Measurements from ENCODE around the gene NTM.

NTM gene

DNA sequence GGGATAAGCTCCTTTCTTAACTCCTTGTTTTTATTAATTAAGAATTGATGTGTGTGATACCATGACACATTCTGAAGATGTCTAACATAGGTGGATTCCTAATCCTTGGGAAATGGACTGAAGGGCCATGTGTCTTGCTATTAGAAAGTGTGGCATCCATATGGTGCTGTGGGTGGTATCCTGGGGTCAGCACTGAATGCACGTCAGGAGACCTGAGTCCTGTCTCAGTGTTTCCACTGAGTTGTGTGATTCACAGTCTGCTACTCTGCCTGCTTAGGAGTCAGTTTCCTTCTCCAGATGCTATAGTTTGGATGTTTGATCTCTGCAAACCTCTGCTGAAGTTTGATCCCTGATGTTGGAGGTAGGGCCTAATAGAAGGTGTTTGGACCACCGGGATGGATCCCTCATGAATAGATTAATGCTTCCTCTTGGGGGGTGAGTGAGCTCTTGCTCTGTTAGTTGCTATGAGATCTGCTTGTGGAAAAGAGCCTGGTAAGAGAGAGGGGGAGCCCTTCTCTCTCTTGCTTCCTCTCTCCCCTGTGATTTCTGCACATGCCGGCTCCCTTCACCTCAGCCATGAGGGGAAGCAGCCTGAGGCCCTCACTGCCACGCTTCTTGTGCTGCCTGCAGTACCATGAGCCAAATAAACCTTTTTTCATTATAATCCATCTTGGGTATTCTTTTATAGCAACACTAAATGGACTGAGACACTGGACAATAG is 666.5 kb downstream of the NTM start:
- DNase-seq = no peak

DNA sequence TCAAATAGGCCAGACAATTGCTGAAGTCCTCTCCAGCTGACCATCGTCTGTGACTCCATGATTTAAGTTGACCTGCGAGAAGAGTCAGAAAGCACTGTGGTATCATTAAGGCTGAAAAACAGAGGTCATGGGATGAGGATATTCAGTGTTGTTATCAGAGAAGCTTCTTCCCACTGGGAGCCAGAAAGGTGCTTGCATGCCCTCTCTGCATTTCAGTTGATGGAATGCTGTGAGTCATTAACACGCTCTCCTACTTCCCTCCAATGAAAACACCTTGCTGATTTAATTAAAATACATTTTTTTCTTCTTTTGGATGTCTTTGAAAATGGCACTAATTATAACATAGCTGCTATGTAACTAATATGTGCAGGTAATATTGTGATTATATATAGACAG is 667.0 kb downstream of the NTM start:
- DNase-seq = no peak

DNA sequence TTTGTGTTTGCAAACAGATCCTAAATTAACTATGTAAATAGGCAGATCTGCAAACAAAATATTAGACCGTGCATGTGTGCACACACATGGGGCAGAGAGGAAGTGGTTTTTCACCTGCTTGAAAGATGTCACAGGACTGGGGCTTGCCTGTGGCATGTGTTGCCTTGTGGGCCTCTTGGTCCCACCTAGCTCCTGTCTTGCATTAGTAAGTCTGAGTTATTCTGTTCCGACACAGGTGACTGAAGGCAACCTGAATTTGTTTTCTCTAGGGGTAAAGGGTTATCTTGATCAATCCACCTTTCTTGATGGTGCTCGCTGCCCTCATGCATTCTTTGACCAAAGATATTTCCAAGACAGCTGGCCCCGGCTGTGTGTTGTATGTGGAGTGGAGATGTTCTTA is 667.5 kb downstream of the NTM start:
- DNase-seq = no peak

DNA sequence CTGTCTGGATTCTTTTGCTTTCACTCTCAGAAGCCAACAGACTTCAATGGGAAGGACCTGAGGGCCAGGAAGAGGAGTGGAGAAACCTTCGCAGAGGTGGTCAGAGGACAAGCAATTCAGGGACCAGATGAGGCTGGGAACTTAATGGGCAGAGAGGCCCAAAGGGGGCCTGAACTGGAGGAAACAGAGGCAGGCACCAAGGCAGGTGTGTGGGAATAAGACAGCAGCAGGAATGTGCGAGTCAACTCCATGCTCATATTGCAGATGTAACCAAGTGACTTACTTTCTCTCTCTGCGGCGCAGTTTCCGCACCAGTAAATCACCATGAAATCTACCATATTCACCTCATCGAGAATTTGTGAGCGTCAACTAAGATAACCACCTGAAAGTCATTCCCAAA is 669.1 kb downstream of the NTM start:
- DNase-seq = no peak

DNA sequence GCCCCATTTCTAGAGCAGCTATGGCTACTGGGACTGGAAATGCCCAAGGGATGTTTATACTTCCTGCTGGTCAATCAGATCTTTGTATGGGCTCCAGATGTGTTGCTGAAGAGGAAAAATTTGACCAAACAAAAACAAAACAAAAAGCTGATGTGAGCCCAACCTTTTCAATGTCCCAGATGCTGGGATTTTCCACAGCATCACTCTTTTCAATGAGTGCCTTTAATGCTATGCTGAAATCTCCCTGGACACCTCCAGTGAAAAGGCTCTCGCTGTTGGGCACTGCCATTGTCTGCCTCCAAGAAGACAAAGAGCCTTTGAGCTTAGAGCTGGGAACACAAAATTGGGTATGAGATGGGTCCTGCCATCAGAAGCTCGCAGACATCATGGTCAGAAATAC is 671.9 kb downstream of the NTM start:
- no peak for DNase-seq

DNA sequence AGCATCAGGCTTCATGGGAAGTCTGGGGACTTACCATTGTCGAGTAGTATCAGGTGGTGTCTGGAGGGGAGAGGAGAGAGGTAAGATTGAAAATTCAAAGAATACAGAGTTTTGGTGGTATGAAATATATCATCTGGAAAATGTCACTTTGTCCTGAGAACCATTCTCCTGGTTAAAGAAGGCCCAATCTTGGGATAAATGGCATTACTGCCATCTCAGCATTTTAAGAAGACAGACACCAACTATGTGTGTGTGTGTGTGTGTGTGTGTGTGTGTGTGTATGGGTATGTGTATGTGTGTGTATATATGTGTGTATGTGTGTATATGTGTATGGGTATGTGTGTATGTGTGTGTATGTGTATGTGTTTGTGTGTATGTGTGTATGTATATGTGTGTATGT is 673.3 kb downstream of the NTM start:
- DNase-seq = no peak

DNA sequence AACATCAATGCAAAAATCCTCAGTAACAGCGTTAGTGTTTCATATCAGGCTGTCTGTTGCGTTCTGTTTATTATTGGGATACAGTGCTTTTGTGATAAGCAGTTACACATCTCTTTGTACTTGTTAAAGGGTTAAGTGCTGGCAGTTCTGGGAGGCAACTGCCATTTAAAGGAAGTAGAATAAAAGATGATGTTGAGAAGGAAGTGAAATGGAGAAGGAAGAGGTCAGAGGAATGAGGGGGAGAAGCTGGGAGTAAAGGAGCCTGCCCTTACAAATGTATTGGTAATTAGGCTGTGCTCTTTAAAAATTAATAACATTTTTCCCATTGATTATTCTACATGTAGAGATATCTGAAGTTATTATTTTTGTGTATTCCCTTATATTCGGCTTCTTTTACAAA is 674.7 kb downstream of the NTM start:
- DNase-seq = no peak

DNA sequence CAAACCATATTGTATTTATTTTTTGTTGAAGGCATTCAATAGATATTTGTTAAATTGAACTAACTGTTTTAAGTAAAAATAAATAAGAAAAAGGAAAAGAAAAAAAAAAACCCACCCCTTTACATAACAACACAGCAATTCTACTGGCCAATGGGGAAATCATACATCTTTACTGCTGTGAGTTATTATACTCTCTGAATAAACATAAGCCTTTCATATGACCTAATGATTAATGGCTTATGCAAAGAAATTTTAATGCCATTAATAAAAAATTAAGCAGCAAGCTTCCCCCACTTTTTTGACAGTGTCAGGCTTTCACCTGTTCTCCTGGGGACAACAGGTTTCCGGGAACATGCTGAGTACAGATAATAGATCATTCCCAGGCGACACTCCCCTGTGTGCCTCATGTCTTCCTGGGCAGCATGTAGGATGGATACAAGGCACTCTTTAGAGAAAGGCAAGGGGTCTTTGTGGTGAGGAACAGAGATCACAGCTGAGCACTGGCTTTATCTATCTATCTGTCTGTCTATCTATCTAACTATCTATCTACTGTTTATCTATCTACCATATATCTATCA is 676.0 kb downstream of the NTM start:
- DNase-seq = no peak

DNA sequence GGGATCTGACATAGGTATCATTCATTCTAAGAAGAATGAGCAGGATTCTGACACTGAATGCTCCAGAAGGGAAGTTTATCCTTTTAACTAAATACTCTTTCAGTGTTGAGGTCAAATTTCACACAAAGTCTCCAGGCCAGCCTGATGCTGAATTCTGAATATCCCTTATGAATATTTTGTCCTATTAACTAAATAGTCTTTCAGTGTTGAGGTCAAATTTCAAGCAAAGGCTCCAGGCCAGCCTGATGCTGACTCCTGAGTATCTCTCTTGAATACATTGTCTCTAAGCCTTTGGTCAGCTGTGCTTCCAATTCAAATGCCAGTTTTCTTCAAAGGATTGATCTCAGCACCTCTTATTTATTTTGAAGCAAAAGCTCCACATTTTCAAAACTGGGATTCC is 676.8 kb downstream of the NTM start:
- no peak for DNase-seq

DNA sequence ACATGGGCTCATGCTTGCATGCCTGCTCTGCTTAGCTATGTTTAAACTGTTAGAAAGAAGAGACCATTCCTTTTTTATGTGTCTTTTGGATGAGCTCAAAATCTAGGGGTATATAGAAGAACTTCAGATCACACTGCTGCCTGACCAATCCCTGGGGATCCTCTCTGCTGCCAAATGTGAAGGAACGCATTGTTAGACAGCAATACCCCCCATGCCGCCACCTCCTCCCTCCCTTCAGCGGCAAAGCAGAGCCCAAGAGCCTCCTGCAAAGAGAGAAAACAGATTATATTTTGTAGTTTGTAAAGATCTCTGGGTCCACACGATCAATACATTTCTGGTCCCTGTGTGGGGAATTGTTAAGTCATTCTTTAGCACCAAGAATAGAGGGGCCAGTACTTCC is 677.6 kb downstream of the NTM start:
- no peak for DNase-seq

DNA sequence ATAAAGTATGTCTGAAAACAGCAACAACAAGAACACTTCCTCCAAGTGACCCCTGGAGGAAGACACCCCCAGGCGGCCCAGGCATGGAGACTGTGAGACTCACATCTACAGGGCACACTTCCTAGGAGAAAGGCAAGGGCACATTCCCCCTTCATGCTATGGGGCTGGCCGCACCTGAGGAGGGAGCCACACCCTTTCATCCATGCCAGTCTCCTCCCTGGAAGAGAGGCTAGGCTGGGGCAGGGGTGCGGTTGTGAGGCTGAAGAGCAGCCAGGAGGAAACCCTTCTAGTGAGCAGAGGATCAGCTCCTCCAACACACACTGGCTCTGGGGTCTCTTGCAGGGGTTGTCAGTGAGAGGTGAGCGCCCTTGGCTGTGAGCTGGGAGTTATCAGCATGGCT is 678.8 kb downstream of the NTM start:
- DNase-seq = no peak

DNA sequence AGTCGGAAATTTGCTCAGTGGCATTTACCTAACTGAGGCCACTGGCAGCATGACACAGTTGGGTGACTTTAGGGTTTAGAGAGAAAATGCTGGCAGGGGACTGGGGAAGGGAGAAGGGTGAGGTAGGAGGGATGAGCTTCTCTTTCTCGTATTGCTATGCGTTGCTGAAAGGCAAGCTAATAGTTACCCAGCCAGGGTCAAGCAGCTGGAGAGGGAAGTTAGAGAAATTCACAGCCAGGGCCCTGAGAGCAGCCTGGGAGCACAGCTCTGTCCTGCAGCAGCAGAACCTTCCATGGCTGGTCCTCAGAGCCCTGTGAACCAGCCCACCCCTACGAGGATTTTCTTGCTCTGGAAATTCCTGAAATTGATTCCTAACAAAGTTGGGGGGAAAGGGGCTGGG is 679.6 kb downstream of the NTM start:
- no peak for DNase-seq

DNA sequence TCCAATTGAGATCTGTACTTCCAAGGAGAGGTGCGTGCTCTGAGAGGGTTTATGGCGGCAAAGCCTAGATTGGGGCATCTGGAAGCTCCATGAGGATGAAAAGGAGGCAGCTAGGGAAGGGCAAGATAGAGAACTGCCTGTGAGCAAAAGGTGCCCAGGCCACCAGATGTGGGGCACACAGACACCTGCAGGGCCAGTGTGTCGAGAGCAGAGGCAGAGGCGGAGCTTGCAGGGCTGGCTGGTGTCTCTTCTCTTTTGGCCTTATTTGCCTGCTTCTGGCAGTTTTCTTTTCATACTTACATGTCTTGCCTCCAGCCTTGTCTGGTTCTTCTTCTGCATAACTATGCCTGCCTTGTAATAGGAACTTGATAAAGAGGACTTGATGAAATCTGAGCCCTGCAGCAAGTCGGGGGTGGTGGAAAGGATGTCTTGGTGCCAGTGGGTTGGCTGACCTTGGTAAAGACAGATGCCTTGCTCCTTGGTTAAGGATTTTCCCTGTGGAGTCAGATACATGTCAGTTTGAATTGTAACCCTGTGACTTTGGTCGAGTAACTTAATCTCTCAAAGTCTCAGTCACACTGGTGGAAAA is 680.3 kb downstream of the NTM start:
- DNase-seq = no peak

DNA sequence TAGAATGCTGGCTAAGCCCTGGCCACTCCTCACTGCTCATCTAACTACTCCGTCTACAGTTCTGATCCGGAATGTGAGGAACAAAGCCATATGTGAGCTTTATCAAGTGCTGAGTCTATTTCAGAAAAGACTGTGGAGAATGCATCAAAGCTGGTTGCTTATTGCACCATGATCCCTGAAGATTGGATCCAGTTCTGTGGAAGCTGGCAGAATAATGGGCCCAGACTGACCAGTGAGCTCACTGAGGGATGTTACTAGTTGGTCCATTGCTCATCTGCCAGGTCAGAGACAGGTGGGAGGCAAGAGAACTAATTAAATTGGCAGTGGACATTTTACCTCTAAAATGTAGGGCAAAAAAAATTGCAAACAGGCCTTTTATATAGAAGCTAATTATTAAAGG is 681.3 kb downstream of the NTM start:
- DNase-seq = no peak

DNA sequence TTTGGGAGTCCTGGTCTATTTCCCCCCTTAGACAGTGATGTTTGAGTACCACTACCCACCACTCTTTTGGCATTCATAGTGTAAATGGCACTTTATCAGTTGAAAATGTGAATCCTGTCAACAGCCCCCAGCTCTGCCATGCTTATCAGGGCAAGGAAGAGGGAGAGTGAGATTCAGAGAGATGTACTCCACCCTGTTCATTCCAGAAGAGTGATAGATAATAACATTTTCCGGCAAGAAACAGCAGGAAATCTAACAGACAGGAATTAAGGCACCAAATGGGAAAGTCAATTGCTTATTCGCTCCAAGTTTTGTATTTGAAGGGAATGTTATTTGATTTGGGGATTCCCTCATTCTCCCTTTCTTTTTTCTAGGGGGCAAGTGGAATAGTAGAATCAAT is 681.9 kb downstream of the NTM start:
- no peak for DNase-seq

DNA sequence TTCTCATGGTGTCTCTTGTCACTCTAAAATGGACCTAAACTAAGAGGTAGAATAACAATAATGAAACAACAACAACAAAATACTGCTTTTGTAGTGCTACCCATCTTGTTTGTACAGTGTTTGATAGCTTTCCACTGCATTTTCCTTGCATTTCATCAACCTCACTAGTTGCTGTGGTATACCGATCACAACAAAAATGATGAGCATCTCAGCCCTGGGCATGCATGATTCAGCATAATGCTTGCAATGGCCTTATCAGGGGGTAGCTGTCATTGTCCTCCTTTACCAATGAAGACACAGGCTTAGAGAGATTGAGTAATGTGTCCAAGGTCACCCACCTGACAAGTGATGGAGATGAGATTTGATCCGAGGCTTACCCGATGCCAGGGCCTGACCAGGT is 682.5 kb downstream of the NTM start:
- no peak for DNase-seq

DNA sequence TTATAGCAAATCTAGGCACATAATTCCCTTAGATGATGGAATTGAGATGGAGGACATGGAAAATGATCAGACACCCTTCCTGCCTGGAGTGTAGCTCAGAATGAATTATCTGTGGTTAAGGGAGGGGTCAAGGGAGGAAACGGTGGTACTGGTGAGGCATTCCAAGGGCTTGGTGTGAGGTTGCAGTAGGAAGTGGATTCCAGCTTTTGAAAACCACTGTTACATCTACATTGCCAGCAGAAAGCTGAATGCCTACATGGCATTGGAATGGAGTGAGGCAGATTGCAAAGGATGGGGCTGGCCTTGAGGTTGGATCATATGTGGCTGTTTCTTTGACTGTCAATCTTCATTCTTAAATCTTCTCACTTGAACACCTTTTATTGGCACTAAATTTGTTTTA is 684.4 kb downstream of the NTM start:
- DNase-seq = no peak

DNA sequence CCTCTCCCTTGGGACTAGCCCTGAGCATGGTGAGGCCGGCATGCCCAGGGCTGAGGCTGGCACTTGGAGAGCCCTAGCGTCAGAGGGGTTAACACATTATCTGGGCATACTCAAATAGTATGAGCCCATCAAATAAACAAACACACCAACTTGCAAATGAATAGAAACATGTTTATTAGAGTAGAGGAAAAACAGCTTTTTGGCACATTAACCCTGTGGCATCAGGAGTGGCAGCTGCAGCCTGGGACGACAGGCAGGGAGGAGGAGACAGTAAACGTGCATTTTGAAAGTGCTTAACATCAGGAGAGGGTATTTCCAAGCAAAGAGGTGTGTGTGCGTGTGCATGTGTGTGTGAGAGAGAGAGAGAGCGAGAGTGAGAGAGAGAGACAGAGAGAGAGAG is 684.9 kb downstream of the NTM start:
- DNase-seq = no peak

DNA sequence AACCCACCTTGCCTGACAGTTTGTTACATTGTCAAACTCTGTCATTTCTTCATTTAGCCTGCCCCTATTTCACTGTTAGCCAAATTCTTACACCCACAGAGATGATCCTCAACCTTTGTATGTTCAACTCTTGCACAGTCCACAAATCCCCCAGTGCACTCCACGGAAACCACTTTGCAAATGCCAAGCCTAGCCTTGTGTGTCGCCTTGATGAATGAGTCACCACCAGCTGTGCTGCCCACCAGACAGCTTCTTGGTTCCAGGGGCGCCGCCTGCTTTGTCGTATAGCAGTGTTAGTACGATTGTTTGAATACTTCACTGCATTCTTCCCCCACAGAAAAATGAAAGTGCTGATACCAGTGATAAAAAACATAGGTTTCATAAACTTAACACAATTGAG is 686.3 kb downstream of the NTM start:
- DNase-seq = no peak

DNA sequence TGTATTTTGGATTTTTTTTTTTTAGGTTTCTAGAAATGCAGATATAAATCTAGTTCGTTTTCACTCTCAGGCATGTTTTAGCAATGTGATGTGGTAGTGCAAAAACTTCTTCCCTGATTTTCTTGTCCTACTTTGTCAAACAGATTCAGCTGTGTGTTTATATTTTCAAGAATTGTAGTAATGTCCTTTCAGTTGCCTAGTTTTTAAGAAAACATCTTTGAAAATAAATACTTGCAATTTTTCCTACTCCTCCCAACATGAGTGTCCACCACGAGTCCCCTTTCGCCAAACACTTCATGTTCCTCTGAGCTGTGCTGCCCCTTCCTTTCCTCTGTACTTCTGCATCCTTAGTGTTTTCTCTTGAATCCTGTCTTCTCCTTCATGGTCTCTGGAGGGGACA is 686.9 kb downstream of the NTM start:
- no peak for DNase-seq

DNA sequence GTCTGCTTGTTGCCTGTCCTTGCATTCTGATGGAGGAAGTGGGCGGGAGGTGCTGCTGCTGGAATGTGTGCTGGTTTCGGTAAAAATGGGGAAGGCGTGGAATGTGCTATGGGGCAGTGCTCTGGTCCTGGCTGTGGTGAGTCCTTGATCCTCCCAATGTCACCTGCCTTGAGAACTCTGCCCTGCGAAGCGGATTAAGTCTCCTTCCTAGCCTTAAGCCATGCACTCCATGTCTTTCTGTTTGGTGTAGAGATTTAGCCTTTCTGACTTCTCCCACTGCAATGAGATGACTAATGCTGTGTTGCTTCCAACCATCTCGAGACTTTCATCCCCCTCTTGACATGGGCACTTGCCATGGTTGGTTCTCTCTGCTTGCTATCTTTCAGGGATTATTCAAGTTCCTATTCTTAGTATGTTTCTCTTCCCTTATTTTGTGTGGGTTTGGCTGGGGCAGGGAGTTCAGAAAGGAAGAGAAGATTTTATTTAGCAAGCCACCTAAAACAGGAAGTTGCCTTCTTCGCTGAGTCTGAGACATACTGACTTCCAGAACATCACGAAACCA is 687.9 kb downstream of the NTM start:
- no peak for DNase-seq

DNA sequence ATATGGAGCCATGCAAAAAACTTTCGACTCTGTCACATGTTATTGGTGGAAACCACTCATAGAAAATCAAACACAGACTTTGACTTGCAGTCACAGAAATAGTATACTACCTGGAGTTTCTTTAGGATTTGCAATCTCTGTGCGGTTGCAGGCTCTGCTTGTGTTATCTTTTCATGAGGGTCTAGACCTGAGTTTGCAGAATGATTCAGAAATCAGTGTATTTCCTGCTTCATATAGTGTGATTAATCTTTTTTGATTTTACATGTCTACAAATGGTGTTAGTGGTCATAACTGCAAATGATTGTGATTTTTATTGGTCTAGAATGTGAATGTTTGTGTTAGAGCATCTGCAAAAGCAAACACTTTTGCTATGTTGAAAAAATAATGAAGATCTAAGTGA is 690.2 kb downstream of the NTM start:
- DNase-seq = no peak

DNA sequence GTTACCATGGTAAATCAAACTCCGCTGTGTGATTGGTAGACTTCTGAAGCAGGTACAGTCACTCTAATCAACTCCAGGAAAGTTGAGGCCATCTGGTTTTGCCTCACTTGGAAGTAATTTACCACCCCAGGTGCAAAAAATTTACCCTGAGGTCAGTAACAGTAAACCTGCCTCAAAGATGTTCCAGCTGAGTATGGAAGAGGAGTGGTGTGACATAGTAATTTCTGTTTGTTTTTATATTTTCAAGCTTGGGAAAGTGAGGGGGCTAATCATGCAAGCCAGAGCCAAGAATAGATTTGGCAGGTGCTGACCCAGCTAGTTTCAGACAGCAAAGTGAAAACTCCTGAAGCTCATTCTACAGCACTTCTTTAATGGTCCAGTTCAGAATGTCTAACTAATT is 691.6 kb downstream of the NTM start:
- no peak for DNase-seq

DNA sequence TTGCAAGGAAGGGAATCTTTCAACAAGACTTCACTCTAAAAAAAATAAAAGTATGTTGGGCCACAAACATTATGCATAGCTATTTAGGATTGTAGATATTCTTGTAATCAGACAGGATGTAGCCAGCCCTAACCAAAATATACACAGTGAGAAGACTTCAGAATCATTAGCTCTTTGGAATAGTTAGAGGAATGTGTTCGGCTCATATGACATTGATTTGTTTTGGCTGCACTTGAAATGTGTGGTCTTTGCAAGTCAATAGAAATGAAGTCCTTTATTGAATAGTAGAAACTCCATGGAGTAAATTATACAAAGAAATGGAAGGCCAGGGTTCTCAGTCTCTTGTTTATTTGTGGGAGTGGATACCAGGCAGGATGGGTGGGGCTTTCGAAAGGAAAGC is 692.1 kb downstream of the NTM start:
- no peak for DNase-seq
